ENCODE results near the gene CMTM4. TPM values are rescaled to one million over a fixed set of nuclear protein-coding genes. Genes with fewer than 3 reads are reported as not detected.

CMTM4 gene
- total RNA-seq, 1 experiment from 2014 or later: 77.8 TPM

GRCh38 chr16:66677179-66677578 lies 19.4 kb downstream of the CMTM4 start:
- DNase-seq (ENCODE audit: low read depth, low spot score) (no peak), ATAC-seq (no peak)
- ChIA-PET POLR2A (no interaction called here), RAD21 (ENCODE audit: low non-redundant PET in 1 of 2, low total read pairs in 2 of 2, uncharacterized antibody in 2 of 2, unreplicated experiment in 2 of 2) (no interaction called here), CTCF (no interaction called here)
- no peak overlapping the region for H2AFZ ChIP-seq (ENCODE audit: low read depth, low read length, poor library complexity, severe bottlenecking)
- no peak overlapping the region for H3K9ac ChIP-seq (ENCODE audit: low read length)
- no peaks in the 10 kb centered on the region for H3K9me2 ChIP-seq (ENCODE audit: insufficient read depth)
- H3K27ac ChIP-seq (ENCODE audit: low read depth, low read length): no peak overlapping the region
- peaks cover 3 to 9% of the 10 kb centered on the region in 2 experiments; a peak in 3 of 4 replicates for H3K4me1 ChIP-seq (ENCODE audit: control insufficient read depth in 1 of 2, insufficient read depth in 2 of 2, low read length in 2 of 2)
- no TSS peak for BruUV-seq (replicated peaks)
- H3K9me3 ChIP-seq (ENCODE audit: control insufficient read depth in 1 of 2, insufficient read depth in 1 of 2, low read depth in 1 of 2, low read length in 2 of 2): no peaks in the 10 kb centered on the region
- H3K79me2 ChIP-seq (ENCODE audit: insufficient read depth, low read length): peaks cover 33% of the 10 kb centered on the region
- no peak overlapping the region for H3K4me2 ChIP-seq (ENCODE audit: low read length)
- no peak overlapping the region for H3K4me3 ChIP-seq (replicated peaks in 1 of 2; ENCODE audit: low read depth in 1 of 2, low read length in 2 of 2)
- TF ChIP-seq, protein P1, sequence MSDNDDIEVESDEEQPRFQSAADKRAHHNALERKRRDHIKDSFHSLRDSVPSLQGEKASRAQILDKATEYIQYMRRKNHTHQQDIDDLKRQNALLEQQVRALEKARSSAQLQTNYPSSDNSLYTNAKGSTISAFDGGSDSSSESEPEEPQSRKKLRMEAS (IDR thresholded peaks at IDR 0.05): no peak
- TF ChIP-seq ELF1 (IDR thresholded peaks at IDR 0.05; ENCODE audit: borderline replicate concordance, low read depth) (no peak), POLR2A (IDR thresholded peaks at IDR 0.05; ENCODE audit: borderline replicate concordance, extremely low read depth, insufficient read depth, insufficient read length) (no peak), EGR1 (IDR thresholded peaks at IDR 0.05; ENCODE audit: low read depth) (no peak), RAD21 (IDR thresholded peaks at IDR 0.05; ENCODE audit: low read depth) (no peak), ZBTB33 (IDR thresholded peaks at IDR 0.05; ENCODE audit: extremely low read depth, insufficient replicate concordance, low read length) (no peak), CEBPB (IDR thresholded peaks at IDR 0.05; ENCODE audit: low read depth) (no peak), ATF3 (IDR thresholded peaks at IDR 0.05) (no peak), JUND (IDR thresholded peaks at IDR 0.05) (no peak), ZNF274 (IDR thresholded peaks at IDR 0.05; ENCODE audit: low read depth, low read length) (no peak), SP1 (IDR thresholded peaks at IDR 0.05; ENCODE audit: low read depth) (no peak), SIN3A (IDR thresholded peaks at IDR 0.05; ENCODE audit: low read depth) (no peak), YY1 (IDR thresholded peaks at IDR 0.05; ENCODE audit: extremely low read depth, insufficient replicate concordance, low read depth, low read length) (no peak), EZH2phosphoT487 (IDR thresholded peaks at IDR 0.05; ENCODE audit: borderline replicate concordance) (no peak)
- 0 out of 2 replicates have a peak, but pooled peaks cover 3% of the 10 kb centered on the region for H4K20me1 ChIP-seq (ENCODE audit: insufficient read depth)
- H3K36me3 ChIP-seq (ENCODE audit: control insufficient read depth in 1 of 2, insufficient read depth in 2 of 2, low read length in 2 of 2): no peaks in the 10 kb centered on the region
- no peaks in the 10 kb centered on the region for H3K27me3 ChIP-seq (ENCODE audit: insufficient read depth, low read length)
- intact Hi-C loops (cut with micrococcal nuclease): no loop called here

Measured in HCT116 (cell line).